Measurements from ENCODE around the gene NXT1. TPM values are rescaled to one million over a fixed set of nuclear protein-coding genes. Genes with fewer than 3 reads are reported as not detected.
"Not testable (repeated sequence)": the region's sequence is repeated elsewhere in the genome, so short reads cannot be mapped to it uniquely, and the experiment has no call there.

NXT1 gene
- total and polyA plus RNA-seq, 2 donors (not counting 1 experiment from before 2014, with no cell fraction given), result 14.1 to 17.2 TPM

GRCh38 chr20:23305098-23305497, 45.5 kb upstream of the NXT1 start:
- no peaks in the 10 kb centered on the region for H3K9me3 ChIP-seq (ENCODE audit: control insufficient read depth, insufficient read depth, low read depth, low read length)
- H3K36me3 ChIP-seq (ENCODE audit: control insufficient read depth, insufficient read depth, low read length), result no peaks in the 10 kb centered on the region
- H3K9ac ChIP-seq (ENCODE audit: insufficient read depth, low read length), result no peak overlapping the region
- H3K4me3 ChIP-seq (replicated peaks in 1 of 4; ENCODE audit: control extremely low read depth in 1 of 4, insufficient read depth in 1 of 4, low read depth in 3 of 4, low read length in 4 of 4), result no peak overlapping the region
- TF ChIP-seq CTCF (conservative IDR thresholded peaks at IDR 0.05 in 1 of 2, IDR thresholded peaks at IDR 0.05 in 1 of 2; ENCODE audit: low read depth in 1 of 2, low read length in 2 of 2) (no peak), EZH2 (IDR thresholded peaks at IDR 0.05; ENCODE audit: low read length, missing control alignments) (no peak)
- H4K20me1 ChIP-seq (ENCODE audit: control insufficient read depth, extremely low read depth, insufficient read depth, low read length), result no peaks in the 10 kb centered on the region
- no peaks in the 10 kb centered on the region for H3K27me3 ChIP-seq (ENCODE audit: control insufficient read depth, insufficient read depth, low read length)
- no peaks in the 10 kb centered on the region for H3K4me1 ChIP-seq (ENCODE audit: control insufficient read depth, extremely low read depth, insufficient read depth, low read length)
- no peak overlapping the region for H2AFZ ChIP-seq (ENCODE audit: low read length)
- H3K27ac ChIP-seq (ENCODE audit: insufficient read depth, low read length), result no peak overlapping the region
- H3K79me2 ChIP-seq (ENCODE audit: control insufficient read depth, insufficient read depth, low read length), result no peaks in the 10 kb centered on the region
- DNase-seq (ENCODE audit: low read depth in 2 of 2), result peak; percentile 45 to 58
- H3K4me2 ChIP-seq (ENCODE audit: extremely low read depth, insufficient read depth, low read length), result no peak overlapping the region

- H3K4me3 ChIP-seq (replicated peaks in 1 of 4; ENCODE audit: control extremely low read depth in 1 of 4, insufficient read depth in 1 of 4, low read depth in 3 of 4, low read length in 4 of 4); H3K27ac ChIP-seq (ENCODE audit: insufficient read depth, low read length); H3K9me3 ChIP-seq (ENCODE audit: control insufficient read depth, insufficient read depth, low read depth, low read length); H3K79me2 ChIP-seq (ENCODE audit: control insufficient read depth, insufficient read depth, low read length); H2AFZ ChIP-seq (ENCODE audit: low read length); H3K4me2 ChIP-seq (ENCODE audit: extremely low read depth, insufficient read depth, low read length); H4K20me1 ChIP-seq (ENCODE audit: control insufficient read depth, extremely low read depth, insufficient read depth, low read length); DNase-seq (ENCODE audit: low read depth in 2 of 2); H3K9ac ChIP-seq (ENCODE audit: insufficient read depth, low read length); H3K27me3 ChIP-seq (ENCODE audit: control insufficient read depth, insufficient read depth, low read length); H3K36me3 ChIP-seq (ENCODE audit: control insufficient read depth, insufficient read depth, low read length); H3K4me1 ChIP-seq (ENCODE audit: control insufficient read depth, extremely low read depth, insufficient read depth, low read length): not testable (repeated sequence)
These were observed 43.2 kb upstream of the NXT1 start for GRCh38 chr20:23307393-23307792.

GRCh38 chr20:23308024-23308423, 42.6 kb upstream of the NXT1 start:
- TF ChIP-seq EZH2 (IDR thresholded peaks at IDR 0.05; ENCODE audit: low read length, missing control alignments) (no peak), CTCF (conservative IDR thresholded peaks at IDR 0.05 in 1 of 2, IDR thresholded peaks at IDR 0.05 in 1 of 2; ENCODE audit: low read depth in 1 of 2, low read length in 2 of 2) (no peak)
- Histone ChIP-seq H3K4me2 (ENCODE audit: extremely low read depth, insufficient read depth, low read length) (no peak overlapping the region), H4K20me1 (ENCODE audit: control insufficient read depth, extremely low read depth, insufficient read depth, low read length) (no peaks in the 10 kb centered on the region), H2AFZ (ENCODE audit: low read length) (no peak overlapping the region), H3K9ac (ENCODE audit: insufficient read depth, low read length) (no peak overlapping the region), H3K79me2 (ENCODE audit: control insufficient read depth, insufficient read depth, low read length) (no peaks in the 10 kb centered on the region), H3K4me1 (ENCODE audit: control insufficient read depth, extremely low read depth, insufficient read depth, low read length) (no peaks in the 10 kb centered on the region), H3K27me3 (ENCODE audit: control insufficient read depth, insufficient read depth, low read length) (no peaks in the 10 kb centered on the region), H3K27ac (ENCODE audit: insufficient read depth, low read length) (no peak overlapping the region), H3K36me3 (ENCODE audit: control insufficient read depth, insufficient read depth, low read length) (no peaks in the 10 kb centered on the region), H3K9me3 (ENCODE audit: control insufficient read depth, insufficient read depth, low read depth, low read length) (no peaks in the 10 kb centered on the region), H3K4me3 (replicated peaks in 1 of 4; ENCODE audit: control extremely low read depth in 1 of 4, insufficient read depth in 1 of 4, low read depth in 3 of 4, low read length in 4 of 4) (no peak overlapping the region)
- no peak for DNase-seq (ENCODE audit: low read depth in 2 of 2)
